Measurements from ENCODE around the gene MROH7.

- TF ChIP-seq POLR2A (IDR thresholded peaks at IDR 0.05), result no peak
- TF ChIP-seq CTCF (IDR thresholded peaks at IDR 0.05), result no peak
These were observed 83.2 kb downstream of the MROH7 start for GRCh38 chr1:54724771-54725170.
